DOHH2 (cell line): ENCODE data around the gene CPLX3.
A peak's percentile ranks its signal among the peaks of the same experiment; 100 is the strongest.
"Not testable (repeated sequence)": the region's sequence is repeated elsewhere in the genome, so short reads cannot be mapped to it uniquely, and the experiment has no call there.

ENCODE experiments used
- H3F3A ChIP-seq: fragments of 200-600 bp; sonication (generic), shearing (Covaris generic); 2 replicates; pipeline ENCODE4 v1.6.0; 2016; ENCODE audit warnings: antibody characterized with exemption, mild to moderate bottlenecking; ENCODE audit not compliant: control insufficient read depth, insufficient read depth
- H3K27ac ChIP-seq: fragments of 200-600 bp; sonication (generic); 2 replicates; pipeline ENCODE4 v1.5.1; 2014; ENCODE audit warnings: low read depth, mild to moderate bottlenecking, low read length, moderate library complexity
- H3K27me3 ChIP-seq: fragments of 200-600 bp; sonication (generic); 2 replicates; pipeline ENCODE4 v1.6.1; 2014; ENCODE audit warnings: mild to moderate bottlenecking, low read length, mixed read lengths; ENCODE audit not compliant: control insufficient read depth
- H3K36me3 ChIP-seq: fragments of 200-600 bp; sonication (generic); 2 replicates; pipeline ENCODE4 v1.6.1; 2014; ENCODE audit warnings: mild to moderate bottlenecking, low read length, moderate library complexity, mixed read lengths; ENCODE audit not compliant: control insufficient read depth
- H3K4me1 ChIP-seq: fragments of 200-600 bp; sonication (generic); 2 replicates; pipeline ENCODE4 v1.6.1; 2014; ENCODE audit warnings: mild to moderate bottlenecking, low read length, mixed read lengths; ENCODE audit not compliant: control insufficient read depth
- H3K4me2 ChIP-seq: fragments of 200-600 bp; sonication (generic); 2 replicates; pipeline ENCODE4 v1.6.0; 2014; ENCODE audit warnings: mild to moderate bottlenecking, low read length, moderate library complexity
- H3K4me3 ChIP-seq: fragments of 200-600 bp; sonication (generic); 2 replicates; pipeline ENCODE4 v1.5.1; 2014; ENCODE audit warnings: mild to moderate bottlenecking, low read length, mixed read lengths
- H3K79me2 ChIP-seq: fragments of 200-600 bp; sonication (generic); 2 replicates; pipeline ENCODE4 v1.6.1; 2014; ENCODE audit warnings: mild to moderate bottlenecking, low read length, mixed read lengths; ENCODE audit not compliant: control insufficient read depth
- H3K9me2 ChIP-seq: fragments of 200-600 bp; sonication (generic); replicated peaks from 2 replicates; pipeline ENCODE4 v1.6.1; 2014; ENCODE audit warnings: mild to moderate bottlenecking, low read length, mixed read lengths; ENCODE audit not compliant: control insufficient read depth
- H3K9me3 ChIP-seq: fragments of 200-600 bp; sonication (generic); 2 replicates; pipeline ENCODE4 v1.6.1; 2014; ENCODE audit warnings: antibody characterized with exemption, low read length, mixed read lengths; ENCODE audit not compliant: control insufficient read depth, insufficient read depth
- H4K20me1 ChIP-seq: fragments of 200-600 bp; sonication (generic); 2 replicates; pipeline ENCODE4 v1.6.0; 2014; ENCODE audit warnings: low read depth, mild to moderate bottlenecking, antibody characterized with exemption, low read length, moderate library complexity; ENCODE audit not compliant: control insufficient read depth, insufficient read depth
- CTCF ChIP-seq: fragments of 200-600 bp; sonication (generic); IDR thresholded peaks from one replicate; pipeline ENCODE4 v1.5.1; 2014; ENCODE audit warnings: antibody characterized with exemption, mild to moderate bottlenecking, low read depth, low read length; ENCODE audit not compliant: poor library complexity, severe bottlenecking
- EZH2phosphoT487 ChIP-seq: fragments of 200-600 bp; sonication (generic); IDR thresholded peaks from 2 replicates; pipeline ENCODE4 v1.6.1; 2017; ENCODE audit warnings: borderline replicate concordance, mild to moderate bottlenecking, antibody characterized with exemption, low read length, moderate library complexity, mixed read lengths

The CPLX3 gene

GRCh38 chr15:74783808-74784175, 42.6 kb upstream of the CPLX3 start:
- no peak for TF ChIP-seq CTCF
- no peak for TF ChIP-seq EZH2phosphoT487
- Histone ChIP-seq H3K4me1 (peaks cover 83% of the 10 kb centered on the region), H3K9me3 (no peaks in the 10 kb centered on the region), H3K4me3 (peak overlapping the region; percentile 98), H3K9me2 (no peaks in the 10 kb centered on the region), H3K4me2 (peak overlapping the region; percentile 100), H3K79me2 (peaks cover 82% of the 10 kb centered on the region), H3K36me3 (peaks cover 54% of the 10 kb centered on the region), H3F3A (peaks cover 74% of the 10 kb centered on the region), H4K20me1 (no peaks in the 10 kb centered on the region), H3K27me3 (no peaks in the 10 kb centered on the region), H3K27ac (peak overlapping the region; percentile 99)

GRCh38 chr15:74784426-74785193, 41.8 kb upstream of the CPLX3 start:
- TF ChIP-seq CTCF (peak; percentile 48), EZH2phosphoT487 (no peak)
- H3K27ac ChIP-seq: peak overlapping the region; percentile 99

GRCh38 chr15:74785194-74786032, 41.0 kb upstream of the CPLX3 start:
- H3K4me3 ChIP-seq: peak overlapping the region; percentile 98
- H3K27me3 ChIP-seq: no peaks in the 10 kb centered on the region
- H3F3A ChIP-seq: peaks cover 66% of the 10 kb centered on the region
- H3K27ac ChIP-seq: peak overlapping the region; percentile 99
- no peaks in the 10 kb centered on the region for H3K9me2 ChIP-seq
- TF ChIP-seq CTCF (no peak), EZH2phosphoT487 (no peak)
- H3K4me1 ChIP-seq: peaks cover 83% of the 10 kb centered on the region
- H3K36me3 ChIP-seq: peaks cover 68% of the 10 kb centered on the region
- no peaks in the 10 kb centered on the region for H4K20me1 ChIP-seq
- H3K79me2 ChIP-seq: peaks cover 86% of the 10 kb centered on the region
- H3K4me2 ChIP-seq: peak overlapping the region; percentile 100
- H3K9me3 ChIP-seq: no peaks in the 10 kb centered on the region

More at GRCh38 chr15:74784426-74785193, 41.8 kb upstream of the CPLX3 start:
- H3K4me3 ChIP-seq: peak overlapping the region; percentile 98
- peaks cover 72% of the 10 kb centered on the region for H3F3A ChIP-seq
- H3K4me2 ChIP-seq: peak overlapping the region; percentile 100
- H3K27me3 ChIP-seq: no peaks in the 10 kb centered on the region
- H3K9me3 ChIP-seq: no peaks in the 10 kb centered on the region
- no peaks in the 10 kb centered on the region for H4K20me1 ChIP-seq
- H3K79me2 ChIP-seq: peaks cover 86% of the 10 kb centered on the region
- no peaks in the 10 kb centered on the region for H3K9me2 ChIP-seq
- peaks cover 62% of the 10 kb centered on the region for H3K36me3 ChIP-seq
- H3K4me1 ChIP-seq: peaks cover 83% of the 10 kb centered on the region

- Histone ChIP-seq H3K27ac (peak overlapping the region; percentile 99), H3K4me1 (peaks cover 83% of the 10 kb centered on the region), H3F3A (peaks cover 66% of the 10 kb centered on the region)
Observed at GRCh38 chr15:74786081-74786480, 40.3 kb upstream of the CPLX3 start.

More at GRCh38 chr15:74786081-74786480, 40.3 kb upstream of the CPLX3 start:
- peaks cover 75% of the 10 kb centered on the region for H3K36me3 ChIP-seq
- not testable (repeated sequence) for H3K9me3 ChIP-seq, H3K9me2 ChIP-seq, H4K20me1 ChIP-seq, H3K27me3 ChIP-seq
- H3K4me3 ChIP-seq: peak overlapping the region; percentile 98
- H3K4me2 ChIP-seq: peak overlapping the region; percentile 100
- peaks cover 86% of the 10 kb centered on the region for H3K79me2 ChIP-seq
